Activated naive CD4-positive, alpha-beta T cell treated with anti-CD3 and anti-CD28 coated beads, Interleukin-2, amount 50 U/mL, for 24 hours (primary cell): ENCODE measurements around the gene LRRC47.
"Not testable (repeated sequence)": the region's sequence is repeated elsewhere in the genome, so short reads cannot be mapped to it uniquely, and the experiment has no call there.

Experiments used
- H3K27ac Mint-ChIP-seq: one replicate; pipeline ENCODE4 v1.8.0; 2021; ENCODE audit warnings: mild to moderate bottlenecking, mixed read lengths
- H3K27me3 Mint-ChIP-seq: one replicate; pipeline ENCODE4 v1.8.0; 2021; ENCODE audit warnings: mixed read lengths
- H3K36me3 Mint-ChIP-seq: one replicate; pipeline ENCODE4 v1.8.0; 2021; ENCODE audit warnings: mixed read lengths
- H3K4me1 Mint-ChIP-seq: one replicate; pipeline ENCODE4 v1.8.0; 2021; ENCODE audit warnings: mixed read lengths
- H3K4me3 Mint-ChIP-seq: one replicate; pipeline ENCODE4 v1.8.0; 2021; ENCODE audit warnings: mild to moderate bottlenecking, mixed read lengths
- H3K9me3 Mint-ChIP-seq: one replicate; pipeline ENCODE4 v1.8.0; 2021; ENCODE audit warnings: mixed read lengths

Gene LRRC47

GRCh38 chr1:3750741-3751140 lies 45.6 kb downstream of the LRRC47 start:
- no peaks in the 10 kb centered on the region for H3K27me3 Mint-ChIP-seq
- H3K9me3 Mint-ChIP-seq = no peaks in the 10 kb centered on the region
- H3K4me1 Mint-ChIP-seq = peaks cover 15% of the 10 kb centered on the region
- no peak overlapping the region for H3K4me3 Mint-ChIP-seq
- H3K27ac Mint-ChIP-seq = no peak overlapping the region
- H3K36me3 Mint-ChIP-seq = no peaks in the 10 kb centered on the region

- H3K27ac Mint-ChIP-seq = no peak overlapping the region
- peaks cover 27% of the 10 kb centered on the region for H3K4me1 Mint-ChIP-seq
- H3K9me3 Mint-ChIP-seq = no peaks in the 10 kb centered on the region
- H3K27me3 Mint-ChIP-seq = no peaks in the 10 kb centered on the region
- H3K4me3 Mint-ChIP-seq = no peak overlapping the region
- H3K36me3 Mint-ChIP-seq = no peaks in the 10 kb centered on the region
Observed at GRCh38 chr1:3749512-3749911, 46.8 kb downstream of the LRRC47 start.

- not testable (repeated sequence) for H3K27ac Mint-ChIP-seq, H3K9me3 Mint-ChIP-seq, H3K27me3 Mint-ChIP-seq, H3K36me3 Mint-ChIP-seq
- peaks cover 30% of the 10 kb centered on the region for H3K4me1 Mint-ChIP-seq
- H3K4me3 Mint-ChIP-seq = peak overlapping the region; percentile 79
Observed at GRCh38 chr1:3748316-3748900, 47.9 kb downstream of the LRRC47 start.

GRCh38 chr1:3747903-3748302 lies 48.4 kb downstream of the LRRC47 start:
- Mint-ChIP-seq H3K27me3 (no peaks in the 10 kb centered on the region), H3K9me3 (no peaks in the 10 kb centered on the region), H3K4me1 (peaks cover 33% of the 10 kb centered on the region)

DNA sequence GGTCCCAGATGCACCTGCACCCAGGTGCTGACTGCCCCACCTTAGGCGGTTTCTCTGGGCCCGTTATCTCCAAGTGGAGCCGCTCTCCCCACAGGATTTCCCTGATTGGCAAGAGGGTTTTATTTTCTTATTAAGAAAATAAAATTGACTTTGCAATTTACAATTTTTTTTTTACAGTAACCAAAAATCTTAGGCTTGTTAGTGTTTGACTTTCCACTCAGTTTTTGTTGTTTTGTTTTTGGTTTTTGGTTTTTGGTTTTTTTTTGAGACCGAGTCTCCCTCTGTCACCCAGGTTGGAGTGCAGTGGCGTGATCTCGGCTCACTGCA lies 48.8 kb downstream of the LRRC47 start:
- Mint-ChIP-seq H3K27ac (no peak overlapping the region), H3K36me3 (no peaks in the 10 kb centered on the region), H3K27me3 (no peaks in the 10 kb centered on the region), H3K9me3 (no peaks in the 10 kb centered on the region), H3K4me1 (peaks cover 33% of the 10 kb centered on the region), H3K4me3 (peak overlapping the region; percentile 79)

More at GRCh38 chr1:3747903-3748302, 48.4 kb downstream of the LRRC47 start:
- H3K36me3 Mint-ChIP-seq = no peaks in the 10 kb centered on the region
- no peak overlapping the region for H3K27ac Mint-ChIP-seq
- peak overlapping the region; percentile 79 for H3K4me3 Mint-ChIP-seq

GRCh38 chr1:3746830-3747521 lies 49.3 kb downstream of the LRRC47 start:
- peak overlapping the region; percentile 86 for H3K4me3 Mint-ChIP-seq
- H3K27me3 Mint-ChIP-seq = no peaks in the 10 kb centered on the region
- no peaks in the 10 kb centered on the region for H3K36me3 Mint-ChIP-seq
- H3K9me3 Mint-ChIP-seq = no peaks in the 10 kb centered on the region
- H3K4me1 Mint-ChIP-seq = peaks cover 33% of the 10 kb centered on the region
- H3K27ac Mint-ChIP-seq = no peak overlapping the region

DNA sequence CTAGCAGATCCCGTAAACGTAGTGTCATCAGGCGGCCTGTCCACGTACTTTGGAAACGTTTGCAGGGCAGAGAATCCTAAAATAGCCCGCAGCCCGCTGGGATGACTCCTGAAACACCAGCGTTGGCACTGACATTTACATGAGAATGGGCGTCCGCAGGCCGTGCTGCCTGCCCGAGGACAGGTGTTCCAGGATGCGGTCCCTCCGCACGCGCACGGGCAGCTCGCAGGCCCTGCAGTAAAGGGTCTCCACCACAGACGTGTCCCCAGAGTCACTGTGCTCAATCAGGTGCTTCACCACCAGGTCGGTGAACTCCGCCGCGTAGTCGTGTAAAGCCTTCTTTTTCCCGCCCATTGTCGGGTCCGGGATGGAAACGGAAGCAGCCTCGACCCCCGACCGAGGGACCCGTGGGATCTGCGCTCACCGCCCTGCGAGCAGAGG lies 49.9 kb downstream of the LRRC47 start:
- Mint-ChIP-seq H3K27ac (no peak overlapping the region), H3K27me3 (no peaks in the 10 kb centered on the region)

DNA sequence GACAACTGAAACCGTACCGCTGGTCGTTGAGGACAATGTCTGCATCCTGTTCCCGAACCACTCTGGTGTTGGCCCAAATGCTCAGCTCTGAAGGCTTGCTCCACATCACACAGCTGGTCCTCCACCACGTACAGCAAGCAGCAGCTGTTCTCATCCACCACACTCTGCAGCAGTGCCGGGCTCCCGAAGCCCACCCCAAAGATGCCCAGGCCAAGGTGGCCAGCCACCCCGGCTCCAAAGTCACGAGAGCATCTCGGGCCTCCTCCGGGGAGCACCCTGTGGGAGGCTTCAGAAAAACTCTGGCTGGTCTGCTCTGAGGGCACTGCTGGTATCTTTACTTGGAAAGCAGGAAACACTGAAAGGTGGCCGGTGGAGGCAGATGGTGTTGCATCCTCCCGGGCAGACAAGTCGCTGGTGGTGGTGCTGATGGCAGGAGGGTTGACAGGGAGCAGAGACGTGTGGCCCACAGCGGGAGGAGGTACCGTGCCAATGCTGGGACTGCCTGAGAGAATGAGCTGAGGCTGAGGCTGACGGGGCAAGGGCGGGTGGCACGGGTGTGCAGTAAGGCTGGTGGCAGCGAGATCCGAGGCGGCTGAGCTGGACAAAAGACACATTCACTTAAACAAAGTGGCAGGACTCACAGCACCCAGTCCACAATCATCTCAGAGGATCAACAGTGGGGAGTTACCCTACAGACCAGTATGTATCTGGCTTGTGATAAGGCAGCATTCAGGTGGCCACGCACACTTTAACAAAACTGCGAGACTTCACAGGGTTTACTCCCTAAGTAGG lies 50.5 kb downstream of the LRRC47 start:
- Mint-ChIP-seq H3K4me1 (peaks cover 33% of the 10 kb centered on the region), H3K27ac (peak overlapping the region; percentile 56), H3K9me3 (no peaks in the 10 kb centered on the region), H3K36me3 (no peaks in the 10 kb centered on the region), H3K27me3 (no peaks in the 10 kb centered on the region), H3K4me3 (peak overlapping the region; percentile 86)

More for the DNA sequence above, 49.9 kb downstream of the LRRC47 start:
- peaks cover 33% of the 10 kb centered on the region for H3K4me1 Mint-ChIP-seq
- H3K36me3 Mint-ChIP-seq = no peaks in the 10 kb centered on the region
- no peaks in the 10 kb centered on the region for H3K9me3 Mint-ChIP-seq
- H3K4me3 Mint-ChIP-seq = peak overlapping the region; percentile 86

- Mint-ChIP-seq H3K4me3 (peak overlapping the region; percentile 5), H3K36me3 (no peaks in the 10 kb centered on the region), H3K9me3 (no peaks in the 10 kb centered on the region), H3K4me1 (peaks cover 33% of the 10 kb centered on the region), H3K27me3 (no peaks in the 10 kb centered on the region), H3K27ac (no peak overlapping the region)
Observed at GRCh38 chr1:3745071-3745470, 51.2 kb downstream of the LRRC47 start.

- Mint-ChIP-seq H3K27ac (no peak overlapping the region), H3K9me3 (no peaks in the 10 kb centered on the region), H3K36me3 (no peaks in the 10 kb centered on the region), H3K27me3 (no peaks in the 10 kb centered on the region), H3K4me1 (peaks cover 33% of the 10 kb centered on the region), H3K4me3 (no peak overlapping the region)
Observed at GRCh38 chr1:3744646-3745045, 51.7 kb downstream of the LRRC47 start.

- no peak overlapping the region for H3K27ac Mint-ChIP-seq
- no peaks in the 10 kb centered on the region for H3K9me3 Mint-ChIP-seq
- H3K4me3 Mint-ChIP-seq = no peak overlapping the region
- H3K36me3 Mint-ChIP-seq = no peaks in the 10 kb centered on the region
- H3K27me3 Mint-ChIP-seq = no peaks in the 10 kb centered on the region
- peaks cover 33% of the 10 kb centered on the region for H3K4me1 Mint-ChIP-seq
Observed at GRCh38 chr1:3743826-3744225, 52.5 kb downstream of the LRRC47 start.

GRCh38 chr1:3743421-3743820 lies 52.9 kb downstream of the LRRC47 start:
- H3K27me3 Mint-ChIP-seq = no peaks in the 10 kb centered on the region
- H3K4me3 Mint-ChIP-seq = no peak overlapping the region
- no peak overlapping the region for H3K27ac Mint-ChIP-seq

GRCh38 chr1:3742439-3743298 lies 53.6 kb downstream of the LRRC47 start:
- Mint-ChIP-seq H3K36me3 (no peaks in the 10 kb centered on the region), H3K9me3 (no peaks in the 10 kb centered on the region), H3K27me3 (no peaks in the 10 kb centered on the region), H3K27ac (no peak overlapping the region), H3K4me1 (peaks cover 24% of the 10 kb centered on the region), H3K4me3 (no peak overlapping the region)

More at GRCh38 chr1:3743421-3743820, 52.9 kb downstream of the LRRC47 start:
- Mint-ChIP-seq H3K36me3 (no peaks in the 10 kb centered on the region), H3K4me1 (peaks cover 32% of the 10 kb centered on the region), H3K9me3 (no peaks in the 10 kb centered on the region)

DNA sequence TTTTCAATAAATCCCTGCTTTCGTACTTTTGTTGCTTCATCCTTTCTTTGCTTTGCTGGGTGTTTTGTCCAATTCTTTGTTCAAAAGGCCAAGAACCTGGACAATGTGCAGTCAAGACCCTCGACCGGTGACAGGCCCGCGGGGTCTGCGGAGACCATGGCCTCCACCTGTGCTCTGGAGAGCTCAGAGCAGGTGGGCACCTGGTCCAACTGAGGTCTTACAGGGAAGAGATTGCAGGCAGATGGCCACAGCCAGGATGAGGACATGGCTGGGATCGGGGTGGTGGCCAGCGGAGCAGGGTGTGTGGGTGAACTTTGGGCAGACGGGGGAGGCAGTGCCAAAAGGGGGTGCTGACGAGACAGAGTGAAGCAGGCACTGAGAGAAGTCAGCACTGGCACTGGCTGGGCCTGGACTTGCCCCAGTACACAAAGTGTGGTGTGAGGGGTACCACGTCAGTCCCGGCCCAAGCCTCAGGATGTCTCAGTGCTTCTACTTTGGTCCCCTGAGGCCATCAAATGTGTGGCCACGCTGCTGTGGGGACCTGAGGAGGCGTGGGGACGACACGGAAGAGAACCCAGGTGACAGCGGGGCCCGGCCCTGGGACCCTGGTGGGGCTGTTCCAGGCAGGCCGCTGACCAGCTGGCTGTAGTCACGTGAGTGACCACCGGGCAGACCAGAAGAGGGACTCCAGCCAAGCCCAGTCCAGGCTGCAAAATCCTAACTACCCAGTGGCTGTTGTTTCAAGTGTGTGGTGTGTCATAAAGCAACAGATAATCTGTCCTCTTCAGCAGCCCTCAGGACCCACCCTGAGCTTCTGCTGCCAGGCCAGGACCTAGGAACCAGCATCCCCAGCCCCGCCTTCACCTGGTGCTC lies 54.5 kb downstream of the LRRC47 start:
- Mint-ChIP-seq H3K4me3 (no peak overlapping the region), H3K27me3 (no peaks in the 10 kb centered on the region), H3K27ac (peak overlapping the region; percentile 46), H3K36me3 (no peaks in the 10 kb centered on the region), H3K4me1 (peaks cover 23% of the 10 kb centered on the region), H3K9me3 (no peaks in the 10 kb centered on the region)

GRCh38 chr1:3740752-3741151 lies 55.5 kb downstream of the LRRC47 start:
- Mint-ChIP-seq H3K27me3 (no peaks in the 10 kb centered on the region), H3K4me1 (peaks cover 18% of the 10 kb centered on the region), H3K9me3 (no peaks in the 10 kb centered on the region), H3K27ac (no peak overlapping the region), H3K36me3 (no peaks in the 10 kb centered on the region), H3K4me3 (no peak overlapping the region)
